ENCODE measurements around the gene CLCA1.

CLCA1 gene

DNA sequence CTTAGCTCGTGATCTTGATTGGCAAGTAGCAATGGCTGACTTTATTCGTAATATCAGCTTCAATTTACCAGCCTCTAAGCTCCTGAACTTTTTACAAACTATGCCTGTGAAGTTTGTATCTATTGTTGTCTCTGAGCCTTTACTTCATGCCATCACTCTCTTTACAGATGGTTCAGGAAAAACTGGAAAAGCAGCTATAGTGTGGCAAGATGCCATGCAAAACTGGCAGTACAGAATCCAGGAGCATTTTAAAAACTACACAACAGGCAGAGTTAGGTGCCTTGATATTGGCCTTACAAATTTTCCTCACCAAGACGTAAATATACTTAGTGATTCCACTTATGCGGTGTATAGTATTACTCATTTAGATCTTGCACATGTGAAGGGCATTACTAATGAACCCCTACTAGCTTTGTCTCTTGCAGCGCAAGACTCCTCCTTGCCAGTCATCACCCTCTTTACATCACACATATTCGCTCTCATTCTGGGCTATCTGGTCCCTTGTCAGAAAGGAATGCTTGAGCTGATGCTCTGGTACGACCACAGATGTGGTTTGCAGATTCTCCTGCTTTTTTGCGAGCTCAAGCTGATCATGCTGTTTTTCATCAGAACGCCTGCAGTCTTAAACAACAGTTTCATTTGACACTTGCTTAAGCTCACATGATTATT, 36.3 kb downstream of the CLCA1 start:
- Mint-ChIP-seq H3K36me3 (ENCODE audit: low read depth) (no peaks in the 10 kb centered on the region), H3K4me1 (ENCODE audit: low read depth) (peaks cover 18% of the 10 kb centered on the region), H3K4me3 (no peak overlapping the region), H3K27me3 (peaks cover 4% of the 10 kb centered on the region), H3K9me3 (no peaks in the 10 kb centered on the region), H3K27ac (no peak overlapping the region)

DNA sequence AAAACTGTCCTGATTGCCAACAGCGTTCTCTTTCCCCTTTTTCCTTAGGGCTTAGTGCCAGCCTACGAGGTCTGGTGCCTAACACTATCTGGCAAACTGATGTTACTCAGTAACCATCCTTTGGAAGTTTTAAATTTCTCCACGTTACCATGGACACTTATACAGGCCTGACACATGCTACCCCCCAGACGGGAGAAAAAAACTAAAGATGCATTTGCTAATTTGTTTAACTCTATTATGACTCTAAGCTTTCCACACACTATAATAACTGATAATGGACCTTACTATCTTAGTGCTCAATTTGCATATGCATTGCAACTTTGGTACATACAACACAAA, 36.8 kb downstream of the CLCA1 start:
- Mint-ChIP-seq H3K27ac (no peak overlapping the region), H3K36me3 (ENCODE audit: low read depth) (no peaks in the 10 kb centered on the region), H3K27me3 (peaks cover 4% of the 10 kb centered on the region), H3K4me1 (ENCODE audit: low read depth) (peaks cover 18% of the 10 kb centered on the region), H3K4me3 (no peak overlapping the region), H3K9me3 (no peaks in the 10 kb centered on the region)

DNA sequence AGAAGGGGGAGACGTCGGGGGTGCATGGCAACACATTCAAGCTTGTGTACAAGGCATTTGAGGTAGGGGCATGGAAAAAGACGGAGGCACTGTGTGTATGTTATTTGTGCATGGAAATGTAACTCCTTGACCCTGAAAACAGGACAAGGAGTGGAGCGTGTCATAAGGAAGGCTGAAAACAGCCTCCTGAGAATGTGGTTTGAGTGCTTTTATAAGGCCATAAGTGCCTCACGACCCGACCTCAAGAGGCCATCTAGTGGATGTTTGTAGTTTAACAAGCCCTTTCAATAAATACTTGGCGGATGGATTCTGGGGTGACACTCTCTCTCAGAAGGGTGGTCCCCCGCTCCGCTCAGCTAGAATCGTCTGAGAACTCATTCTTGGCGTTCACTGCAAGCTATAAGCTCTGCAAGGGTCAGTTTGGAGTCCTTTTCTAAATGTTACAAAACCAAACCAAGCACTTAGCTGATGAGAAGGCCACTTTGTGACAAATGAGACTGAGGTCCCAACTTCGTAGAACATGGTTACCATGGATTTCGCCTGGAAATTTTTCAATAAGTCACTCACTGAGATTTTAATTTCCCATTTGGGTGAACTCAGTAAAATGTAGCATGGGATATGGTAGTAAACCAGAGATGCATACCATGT, 39.3 kb downstream of the CLCA1 start:
- Mint-ChIP-seq H3K27ac (no peak overlapping the region), H3K4me1 (ENCODE audit: low read depth) (peaks cover 8% of the 10 kb centered on the region), H3K27me3 (peaks cover 4% of the 10 kb centered on the region), H3K4me3 (no peak overlapping the region), H3K36me3 (ENCODE audit: low read depth) (no peaks in the 10 kb centered on the region), H3K9me3 (no peaks in the 10 kb centered on the region)

DNA sequence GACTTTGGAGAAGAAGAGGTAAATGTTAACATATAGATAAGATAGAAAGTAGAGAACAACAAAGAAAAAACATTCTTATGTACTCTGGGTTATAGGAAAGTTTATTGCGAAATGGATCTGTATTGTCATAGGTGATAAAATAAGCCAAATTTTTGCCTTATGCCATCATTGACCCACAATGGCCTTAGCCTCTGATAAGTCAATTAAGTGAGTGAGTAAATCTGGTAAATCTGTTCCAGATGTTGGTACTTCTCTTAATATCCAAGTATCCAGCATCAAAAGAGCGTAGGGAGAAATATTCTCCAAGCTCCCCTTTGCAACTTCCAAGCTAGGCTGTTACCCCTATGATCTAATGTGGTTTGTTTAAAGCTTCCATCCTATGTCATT, 39.8 kb downstream of the CLCA1 start:
- no peak overlapping the region for H3K27ac Mint-ChIP-seq
- H3K36me3 Mint-ChIP-seq (ENCODE audit: low read depth), result no peaks in the 10 kb centered on the region
- H3K27me3 Mint-ChIP-seq, result peaks cover 4% of the 10 kb centered on the region

DNA sequence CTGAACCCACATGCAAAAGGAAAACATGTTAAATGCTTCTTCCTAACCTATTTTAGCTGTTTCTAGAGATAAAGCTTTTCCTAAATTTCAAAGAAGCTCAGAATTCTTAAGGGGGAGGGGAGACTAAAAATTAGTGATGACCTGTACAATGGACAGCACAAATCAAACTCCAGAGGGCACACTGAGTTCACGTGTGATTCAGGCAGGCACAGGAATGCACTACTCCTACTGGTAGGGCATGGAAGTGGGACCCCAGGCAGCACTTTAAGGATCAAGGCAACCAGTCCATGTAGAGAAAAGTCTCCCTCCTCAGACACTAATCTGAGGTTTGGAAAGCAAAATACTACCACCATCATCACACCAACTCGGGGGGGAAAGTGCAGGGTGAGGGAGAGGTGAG, 46.9 kb downstream of the CLCA1 start:
- no peaks in the 10 kb centered on the region for H3K4me1 Mint-ChIP-seq (ENCODE audit: low read depth)
- no peak overlapping the region for H3K27ac Mint-ChIP-seq
- H3K9me3 Mint-ChIP-seq, result no peaks in the 10 kb centered on the region
- H3K36me3 Mint-ChIP-seq (ENCODE audit: low read depth), result no peaks in the 10 kb centered on the region
- H3K27me3 Mint-ChIP-seq, result no peaks in the 10 kb centered on the region
- H3K4me3 Mint-ChIP-seq, result no peak overlapping the region

More for the DNA sequence above, 39.8 kb downstream of the CLCA1 start:
- Mint-ChIP-seq H3K9me3 (no peaks in the 10 kb centered on the region), H3K4me3 (no peak overlapping the region), H3K4me1 (ENCODE audit: low read depth) (peaks cover 5% of the 10 kb centered on the region)

DNA sequence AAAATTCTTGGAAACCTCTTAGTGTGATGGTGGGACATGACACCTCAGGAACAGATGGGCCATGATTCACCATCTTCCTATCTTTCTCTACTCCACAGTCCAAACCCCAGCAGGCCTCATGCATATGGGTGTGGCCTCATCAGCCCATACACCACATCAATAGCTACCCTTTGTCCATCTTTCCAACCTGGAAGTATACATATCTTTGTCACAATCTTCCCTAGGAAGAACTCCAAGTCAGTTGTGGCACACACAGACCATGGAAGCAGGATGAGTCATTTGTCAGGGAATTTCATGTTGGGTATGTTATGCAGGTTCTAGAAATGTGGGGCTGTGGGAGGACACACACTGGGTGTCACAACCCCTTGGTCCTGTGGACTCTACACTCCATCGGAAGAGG, 47.6 kb downstream of the CLCA1 start:
- H3K9me3 Mint-ChIP-seq, result no peaks in the 10 kb centered on the region
- H3K27ac Mint-ChIP-seq, result no peak overlapping the region
- no peak overlapping the region for H3K4me3 Mint-ChIP-seq
- no peaks in the 10 kb centered on the region for H3K4me1 Mint-ChIP-seq (ENCODE audit: low read depth)
- H3K36me3 Mint-ChIP-seq (ENCODE audit: low read depth), result no peaks in the 10 kb centered on the region
- H3K27me3 Mint-ChIP-seq, result no peaks in the 10 kb centered on the region

DNA sequence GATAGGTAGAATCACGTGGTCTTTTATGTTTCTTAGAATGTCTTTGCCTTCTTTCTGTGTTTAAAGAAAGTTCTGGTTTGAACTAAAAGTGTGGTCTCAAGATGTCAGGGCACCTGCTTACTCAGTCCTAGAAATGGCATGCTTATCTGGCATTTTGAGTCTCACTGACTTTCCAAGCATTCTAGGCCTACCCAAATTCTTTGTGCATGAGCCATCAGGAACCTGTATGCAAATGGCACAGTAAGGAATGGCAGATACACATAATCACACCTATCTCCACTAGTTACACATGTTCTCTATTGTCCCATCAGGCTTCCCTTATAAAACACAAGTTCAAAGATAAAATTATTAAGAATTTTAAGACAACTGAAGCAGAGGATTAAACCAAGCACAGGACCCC, 48.6 kb downstream of the CLCA1 start:
- no peak overlapping the region for H3K4me3 Mint-ChIP-seq
- H3K27me3 Mint-ChIP-seq, result no peaks in the 10 kb centered on the region
- H3K4me1 Mint-ChIP-seq (ENCODE audit: low read depth), result no peaks in the 10 kb centered on the region
- no peak overlapping the region for H3K27ac Mint-ChIP-seq
- H3K9me3 Mint-ChIP-seq, result no peaks in the 10 kb centered on the region
- no peaks in the 10 kb centered on the region for H3K36me3 Mint-ChIP-seq (ENCODE audit: low read depth)

DNA sequence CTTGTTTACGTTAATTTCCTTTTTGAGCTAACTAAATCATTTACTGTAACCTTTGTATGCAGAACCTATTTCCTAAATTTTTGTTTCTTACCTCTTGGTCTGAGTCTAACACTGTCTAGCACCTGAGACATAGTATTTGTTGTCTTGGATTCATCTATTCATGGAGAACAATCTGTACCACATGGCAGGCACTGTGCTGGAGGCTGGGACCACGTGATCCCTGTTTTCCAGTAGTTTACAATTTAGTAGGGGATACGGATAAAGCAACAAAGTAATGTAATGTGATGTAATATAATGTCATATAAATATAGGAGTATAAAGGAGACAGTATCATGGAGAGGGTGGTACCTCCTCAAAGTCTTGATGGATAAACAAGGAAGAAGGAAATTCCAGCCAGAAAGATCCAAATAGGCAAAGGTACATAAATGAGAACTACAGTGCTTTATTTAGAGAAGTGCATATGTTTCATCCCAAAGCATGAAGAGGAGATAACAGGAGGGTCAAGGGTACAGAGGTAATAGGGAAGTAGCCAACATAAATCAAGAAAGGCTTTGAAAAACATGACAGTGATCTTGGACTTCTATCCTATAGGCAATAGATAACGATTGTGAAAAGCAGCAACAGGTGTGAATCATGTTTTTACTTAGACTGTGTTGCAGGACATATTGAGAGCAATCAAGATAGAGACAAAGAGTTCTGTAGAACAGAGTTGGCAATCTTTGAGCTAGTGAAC, 52.2 kb downstream of the CLCA1 start:
- Mint-ChIP-seq H3K4me1 (ENCODE audit: low read depth) (no peaks in the 10 kb centered on the region), H3K36me3 (ENCODE audit: low read depth) (no peaks in the 10 kb centered on the region), H3K9me3 (no peaks in the 10 kb centered on the region), H3K27ac (no peak overlapping the region), H3K27me3 (no peaks in the 10 kb centered on the region), H3K4me3 (no peak overlapping the region)

DNA sequence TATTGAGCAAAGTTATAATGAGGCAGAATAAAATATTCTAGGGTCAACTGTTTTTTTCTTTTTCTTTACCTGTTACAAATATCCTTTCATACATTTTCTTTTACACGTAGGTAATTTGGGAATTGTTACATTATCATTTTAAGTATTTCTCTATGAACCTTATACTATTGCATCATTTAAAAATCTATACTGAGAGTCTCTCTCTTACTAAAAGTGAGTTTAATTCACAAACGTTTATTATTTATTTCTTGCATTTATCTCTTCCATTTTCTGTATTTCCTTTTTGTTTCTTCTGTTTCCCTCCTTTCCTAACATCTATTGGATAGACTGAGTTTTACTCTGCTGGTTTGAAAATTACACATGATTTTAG, 52.8 kb downstream of the CLCA1 start:
- Mint-ChIP-seq H3K9me3 (no peaks in the 10 kb centered on the region), H3K36me3 (ENCODE audit: low read depth) (no peaks in the 10 kb centered on the region), H3K27me3 (no peaks in the 10 kb centered on the region), H3K4me3 (no peak overlapping the region), H3K27ac (no peak overlapping the region), H3K4me1 (ENCODE audit: low read depth) (no peaks in the 10 kb centered on the region)

DNA sequence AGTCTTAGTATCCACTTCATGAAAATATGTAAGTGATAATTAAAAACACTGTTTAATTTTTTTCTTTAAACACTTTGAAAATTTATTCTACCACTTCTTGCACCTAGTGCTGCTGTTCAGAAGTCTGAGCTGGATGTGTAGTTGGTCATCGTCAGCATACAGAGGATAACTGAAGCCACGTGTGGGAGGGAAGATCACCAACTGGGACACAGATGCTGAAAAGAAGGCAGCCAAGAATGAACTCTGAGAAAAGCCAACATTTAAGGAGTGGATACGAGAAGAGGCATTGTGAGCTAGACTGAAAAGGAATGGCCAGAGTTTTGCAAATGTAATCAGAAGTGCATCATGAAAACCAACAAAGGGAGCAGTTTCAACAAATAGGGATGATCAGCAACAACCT, 53.5 kb downstream of the CLCA1 start:
- Mint-ChIP-seq H3K9me3 (no peaks in the 10 kb centered on the region), H3K4me1 (ENCODE audit: low read depth) (no peaks in the 10 kb centered on the region), H3K4me3 (no peak overlapping the region), H3K36me3 (ENCODE audit: low read depth) (no peaks in the 10 kb centered on the region), H3K27me3 (no peaks in the 10 kb centered on the region), H3K27ac (no peak overlapping the region)

DNA sequence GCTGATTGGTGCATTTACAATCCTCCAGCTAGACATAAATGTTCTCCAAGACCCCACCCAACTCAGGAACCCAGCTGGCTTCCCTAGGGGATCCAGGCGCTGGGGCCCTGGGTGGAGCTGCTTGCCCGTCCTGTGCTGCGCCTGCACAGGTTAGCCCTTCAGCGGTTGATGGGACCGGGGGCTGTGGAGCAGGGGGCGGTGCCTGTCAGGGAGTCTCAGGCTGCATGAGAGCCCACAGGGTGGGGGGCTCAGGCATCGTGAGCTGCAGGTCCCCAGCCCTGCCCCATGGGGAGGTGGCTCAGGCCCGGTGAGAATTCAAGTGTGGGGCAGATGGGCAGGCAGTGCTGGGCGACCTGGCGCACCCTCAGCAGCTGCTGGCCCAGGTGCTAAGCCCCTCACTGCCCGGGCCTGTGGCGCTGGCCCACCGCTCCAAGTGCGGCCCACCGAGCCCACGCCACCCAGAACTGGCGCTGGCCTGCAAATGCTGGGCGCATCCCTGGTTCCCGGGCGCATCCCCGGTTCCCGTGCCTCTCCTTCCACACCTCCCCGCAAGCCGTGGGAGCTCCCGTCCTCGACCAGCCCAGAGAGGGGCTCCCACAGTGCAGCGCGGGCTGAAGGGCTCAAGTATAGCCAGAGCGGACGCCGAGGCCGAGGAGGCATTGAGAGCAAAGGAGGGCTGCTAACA, 55.1 kb downstream of the CLCA1 start:
- Mint-ChIP-seq H3K9me3 (no peaks in the 10 kb centered on the region), H3K4me3 (no peak overlapping the region), H3K27me3 (no peaks in the 10 kb centered on the region), H3K4me1 (ENCODE audit: low read depth) (no peaks in the 10 kb centered on the region), H3K36me3 (ENCODE audit: low read depth) (no peaks in the 10 kb centered on the region), H3K27ac (no peak overlapping the region)

DNA sequence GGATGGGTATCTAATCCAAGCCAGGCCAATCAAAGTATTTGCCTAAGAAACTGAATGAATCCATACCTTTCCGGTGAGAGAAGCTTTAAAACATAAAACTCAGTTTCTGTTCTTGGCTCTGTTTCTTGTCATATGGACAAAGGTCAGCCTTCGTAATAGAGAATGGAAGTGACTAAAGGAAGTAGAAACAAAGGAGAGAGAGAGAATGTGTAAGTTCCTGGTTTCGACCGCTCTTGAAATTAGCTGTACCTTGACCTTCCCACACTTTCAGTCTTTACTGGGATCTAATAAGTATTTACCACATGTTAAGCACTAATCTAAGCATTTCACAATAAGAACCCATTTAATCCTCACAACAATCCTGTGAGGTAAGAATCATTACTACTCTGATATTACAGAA, 58.6 kb downstream of the CLCA1 start:
- no peaks in the 10 kb centered on the region for H3K9me3 Mint-ChIP-seq
- H3K27me3 Mint-ChIP-seq, result no peaks in the 10 kb centered on the region
- no peaks in the 10 kb centered on the region for H3K4me1 Mint-ChIP-seq (ENCODE audit: low read depth)
- no peak overlapping the region for H3K27ac Mint-ChIP-seq
- H3K36me3 Mint-ChIP-seq (ENCODE audit: low read depth), result no peaks in the 10 kb centered on the region
- H3K4me3 Mint-ChIP-seq, result no peak overlapping the region

DNA sequence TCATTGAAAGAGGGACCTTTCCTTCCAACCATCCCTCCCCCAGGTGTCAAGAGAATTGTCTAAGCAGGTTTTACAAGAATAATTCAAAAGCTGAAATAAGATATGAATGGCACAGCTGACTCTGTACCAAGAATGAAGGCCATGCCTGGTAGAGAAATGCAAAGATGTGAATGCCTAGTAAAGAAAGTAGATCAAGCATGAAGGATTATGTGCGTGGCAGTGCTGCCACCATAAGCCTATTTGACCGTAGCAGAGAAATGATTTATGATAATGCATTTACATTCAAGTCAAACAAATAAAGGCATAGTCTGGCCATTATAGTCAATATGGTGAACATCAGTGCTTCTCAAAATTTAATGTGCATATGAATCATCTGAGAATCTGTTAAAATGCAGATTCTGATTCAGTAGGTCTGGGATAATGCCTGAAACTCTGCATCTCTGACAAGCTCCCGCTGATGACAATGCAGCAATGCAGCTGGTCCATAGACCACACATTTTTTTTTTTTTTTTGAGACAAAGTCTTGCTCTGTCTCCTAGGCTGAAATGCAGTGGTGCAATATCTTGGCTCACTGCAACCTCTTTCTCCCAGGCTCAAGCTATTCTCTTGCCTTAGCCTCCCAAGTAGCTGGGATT, 61.6 kb downstream of the CLCA1 start:
- Mint-ChIP-seq H3K9me3 (no peaks in the 10 kb centered on the region), H3K4me1 (ENCODE audit: low read depth) (no peaks in the 10 kb centered on the region), H3K36me3 (ENCODE audit: low read depth) (no peaks in the 10 kb centered on the region), H3K27ac (no peak overlapping the region), H3K27me3 (peaks cover 11% of the 10 kb centered on the region), H3K4me3 (no peak overlapping the region)

DNA sequence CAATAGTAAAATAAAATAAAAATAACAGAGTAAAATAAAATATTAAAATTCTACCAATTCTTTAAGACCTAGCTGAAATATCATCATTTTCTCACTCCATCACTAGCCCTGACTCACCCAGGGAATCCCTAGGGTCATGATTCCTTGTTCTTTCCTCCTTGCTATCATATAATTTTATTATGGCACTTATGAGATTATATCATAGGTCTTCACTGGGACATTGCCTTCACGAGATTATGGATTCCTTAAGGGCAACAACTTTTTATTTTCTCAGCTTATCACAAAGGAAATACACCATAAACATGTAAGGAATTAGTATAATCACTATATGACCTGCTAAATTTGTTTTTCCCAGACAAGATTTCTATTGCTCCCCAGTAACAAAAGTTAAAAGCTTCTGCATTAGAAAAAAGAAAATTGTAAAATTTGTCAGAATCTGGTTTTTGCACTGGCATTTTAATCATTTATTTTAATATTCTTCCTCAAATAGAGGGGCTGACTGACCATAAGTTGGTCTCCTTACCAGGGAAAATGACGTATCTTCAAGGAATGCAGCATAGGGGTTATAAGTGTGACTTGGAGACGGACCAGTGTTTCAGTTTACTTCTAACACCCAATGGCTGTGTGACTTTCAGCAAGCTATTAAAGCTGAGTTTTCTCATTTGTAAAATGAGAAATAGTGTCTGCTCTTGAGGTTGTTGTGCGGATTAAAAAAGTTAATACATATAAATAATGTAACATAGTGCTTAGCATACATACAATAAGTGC, 69.4 kb downstream of the CLCA1 start:
- no peaks in the 10 kb centered on the region for H3K9me3 Mint-ChIP-seq
- peaks cover 38% of the 10 kb centered on the region for H3K27me3 Mint-ChIP-seq
- H3K4me3 Mint-ChIP-seq, result no peak overlapping the region
- no peaks in the 10 kb centered on the region for H3K36me3 Mint-ChIP-seq (ENCODE audit: low read depth)
- no peak overlapping the region for H3K27ac Mint-ChIP-seq
- no peaks in the 10 kb centered on the region for H3K4me1 Mint-ChIP-seq (ENCODE audit: low read depth)

Data from stimulated activated naive CD8-positive, alpha-beta T cell treated with anti-CD3 and anti-CD28 coated beads, Interleukin-15, Interleukin-2, amounts not matched to agents 100 ng/mL and 50 ng/mL, for 24 hours (primary cell).